NCI-H2171 (cell line): ENCODE measurements around the gene OSBPL2.

Experiments used
- DNase-seq: peaks from one replicate; lab custom pipeline; 2025; lab: John Stamatoyannopoulos, UW

Gene OSBPL2

GRCh38 chr20:62326959-62327725 is 88.8 kb downstream of the OSBPL2 start:
- DNase-seq: no peak

DNA sequence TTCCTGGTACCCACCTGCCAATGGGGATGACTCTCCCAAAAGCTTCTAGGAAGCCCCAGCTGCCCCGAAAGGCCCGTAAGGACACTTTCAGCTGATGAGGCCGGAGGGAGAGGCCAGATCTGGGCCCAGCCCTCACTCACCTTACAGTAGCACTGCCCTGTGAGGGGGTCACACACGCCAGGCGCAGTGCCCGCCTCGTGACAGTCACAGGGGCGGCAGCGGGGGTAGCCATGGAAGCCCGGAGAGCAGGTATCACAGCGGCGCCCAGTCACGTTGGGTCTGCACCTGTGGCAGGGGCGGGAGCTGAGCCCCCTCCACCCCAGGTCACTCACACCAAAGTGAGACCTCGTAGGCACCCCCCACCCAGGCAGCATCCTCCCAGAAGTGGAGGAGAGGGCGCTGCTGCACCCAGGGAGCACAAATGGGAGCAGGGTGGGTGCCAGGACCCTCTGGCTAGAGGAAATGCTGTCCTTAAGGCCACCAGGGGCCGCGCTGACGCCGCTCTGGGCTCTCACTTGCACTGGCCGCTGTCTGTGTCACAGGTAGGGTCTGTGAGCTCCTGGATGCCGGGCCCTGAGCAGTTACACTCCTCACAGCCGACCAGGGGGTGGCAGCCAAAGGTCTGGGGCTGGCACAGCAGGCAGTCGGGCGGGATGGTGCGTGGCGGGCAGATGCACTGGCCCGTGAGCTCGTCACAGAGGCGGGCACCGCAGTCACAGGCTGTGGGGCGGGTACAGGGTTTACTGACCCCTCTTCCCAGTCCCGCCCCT is 89.6 kb downstream of the OSBPL2 start:
- no peak for DNase-seq

- no peak for DNase-seq
These were observed 90.5 kb downstream of the OSBPL2 start for GRCh38 chr20:62328684-62329388.

- DNase-seq: no peak
These were observed 91.4 kb downstream of the OSBPL2 start for GRCh38 chr20:62329389-62330377.

- no peak for DNase-seq
These were observed 92.4 kb downstream of the OSBPL2 start for GRCh38 chr20:62330576-62331317.

GRCh38 chr20:62331347-62331746 is 93.0 kb downstream of the OSBPL2 start:
- no peak for DNase-seq

DNA sequence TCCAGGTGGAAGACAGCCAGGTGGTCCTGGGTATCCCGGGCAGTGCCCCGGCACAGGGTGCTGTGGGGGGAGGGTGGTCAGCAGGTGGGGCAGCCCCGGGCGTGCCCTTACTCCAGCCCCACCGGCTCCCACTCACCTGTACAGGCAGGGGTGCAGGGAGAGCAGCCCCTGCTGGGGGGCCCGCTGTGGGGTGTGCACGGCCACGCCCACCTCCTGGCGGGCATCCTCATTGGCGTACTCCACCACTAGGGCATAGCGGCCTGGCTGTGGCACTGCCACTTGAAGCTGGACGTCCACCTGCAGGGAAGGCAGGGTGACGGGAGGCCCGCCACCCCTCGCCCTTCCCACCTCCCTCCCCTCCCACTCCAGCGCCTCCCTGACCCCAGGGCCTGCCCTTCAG is 94.1 kb downstream of the OSBPL2 start:
- no peak for DNase-seq

DNA sequence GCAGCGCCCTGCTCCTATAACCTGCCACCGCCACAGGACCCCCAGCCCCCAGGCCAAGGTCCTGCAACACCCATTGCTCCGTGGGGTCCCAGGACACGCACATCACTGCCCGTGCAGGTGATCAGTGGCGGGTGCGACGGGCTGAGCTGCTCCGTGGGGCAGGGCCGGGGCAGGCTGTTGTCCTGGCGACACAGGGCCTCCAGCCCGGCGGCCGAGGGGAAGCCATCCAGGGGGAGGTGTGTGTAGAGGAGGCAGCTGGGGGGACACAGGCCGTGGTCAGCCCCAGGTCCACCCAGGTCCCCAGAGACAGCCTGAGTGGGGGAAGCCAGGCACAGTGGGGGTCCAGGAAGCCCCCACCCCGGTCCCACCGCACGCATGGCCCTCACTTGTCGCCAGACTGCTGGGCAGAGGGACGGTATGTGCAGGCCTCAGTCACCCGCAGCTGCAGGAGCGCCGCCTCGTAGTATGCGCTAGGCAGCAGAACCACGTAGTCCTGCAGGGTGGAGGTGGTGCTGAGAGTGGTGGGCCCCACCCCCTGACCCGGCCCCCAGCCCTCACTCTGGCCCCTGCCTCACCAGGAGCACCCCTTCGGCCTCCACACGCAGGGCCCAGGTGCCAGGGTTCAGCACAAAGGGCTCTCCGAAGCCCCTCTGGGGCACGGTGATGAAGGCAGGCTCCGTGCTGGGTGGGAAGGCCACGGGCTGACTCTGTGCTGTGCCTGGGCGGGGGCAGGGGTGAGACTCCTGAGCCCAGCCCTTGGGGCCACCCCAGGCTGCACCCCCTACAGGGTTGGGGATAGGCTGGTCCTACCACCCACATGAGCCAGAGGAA is 94.9 kb downstream of the OSBPL2 start:
- DNase-seq: no peak

- DNase-seq: no peak
These were observed 95.7 kb downstream of the OSBPL2 start for GRCh38 chr20:62333820-62334595.

DNA sequence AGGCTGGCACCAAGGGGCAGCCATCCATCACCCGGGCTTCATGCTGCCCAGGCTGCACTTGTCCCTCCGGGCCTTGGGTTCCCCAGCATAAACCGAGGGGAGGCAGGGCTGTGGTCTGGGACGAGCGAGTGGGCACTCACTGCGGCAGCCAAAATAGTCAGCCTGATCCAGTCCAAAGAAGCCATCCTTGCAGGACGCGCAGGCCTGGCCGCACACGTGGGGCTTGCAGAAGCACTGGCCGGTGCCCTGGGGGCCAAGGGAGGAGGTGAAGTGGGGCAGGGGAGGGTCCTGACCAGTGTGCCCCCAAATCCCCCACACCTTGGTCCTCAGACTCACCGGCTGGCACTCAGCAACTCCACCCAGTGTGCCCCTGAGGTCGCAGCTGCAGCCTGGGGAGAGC is 96.6 kb downstream of the OSBPL2 start:
- DNase-seq: no peak

DNA sequence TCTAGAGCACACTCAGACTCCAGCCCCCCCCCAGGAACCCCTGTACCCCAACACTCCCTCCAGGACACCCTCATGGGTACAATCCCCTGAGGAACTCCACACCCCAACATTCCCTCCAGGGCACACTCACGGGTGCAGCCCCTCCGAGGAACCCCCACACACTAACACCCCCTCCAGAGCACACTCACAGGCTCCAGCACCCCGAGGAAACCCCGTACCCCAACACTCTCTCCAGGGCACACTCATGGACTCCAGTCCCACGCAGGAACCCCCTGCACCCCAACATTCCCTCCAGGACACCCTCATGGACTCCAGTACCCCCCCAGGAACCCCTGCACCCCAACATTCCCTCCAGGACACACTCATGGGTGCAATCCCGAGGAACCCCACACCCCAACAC is 97.2 kb downstream of the OSBPL2 start:
- no peak for DNase-seq

- no peak for DNase-seq
These were observed 98.0 kb downstream of the OSBPL2 start for GRCh38 chr20:62336329-62336728.

DNA sequence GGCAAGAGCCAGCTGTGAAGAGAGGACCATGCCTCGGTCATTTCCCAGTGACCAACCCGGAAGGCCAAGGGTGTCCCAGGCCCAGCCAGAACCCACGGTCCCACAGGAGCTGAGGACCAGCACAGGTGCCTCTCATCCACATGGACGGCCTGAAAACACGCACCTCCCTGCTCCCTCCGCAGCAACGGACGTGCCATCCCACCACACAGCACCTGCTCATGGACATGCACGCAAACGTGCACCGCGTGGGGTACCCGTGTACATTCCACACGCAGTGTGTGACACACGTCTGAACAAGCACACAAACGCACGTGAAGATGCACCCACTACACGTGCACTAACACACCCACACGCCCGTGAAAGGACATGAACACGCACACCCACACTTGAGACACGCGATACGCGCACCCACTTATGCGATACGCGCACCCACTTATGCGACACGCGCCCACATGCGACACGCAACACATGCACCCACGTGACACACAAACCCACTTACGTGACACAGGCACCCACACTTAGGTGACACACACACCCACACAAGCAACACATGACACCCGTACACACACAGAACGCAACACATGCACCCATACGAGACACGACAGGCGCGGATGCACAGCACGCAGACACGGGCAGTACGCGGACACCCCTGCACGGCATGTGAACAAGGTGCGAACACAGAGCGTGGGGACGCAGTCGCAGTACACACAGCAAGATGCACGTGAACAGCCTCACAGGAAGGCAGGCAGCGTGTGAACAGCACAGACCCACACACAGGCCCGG is 98.6 kb downstream of the OSBPL2 start:
- DNase-seq: no peak

GRCh38 chr20:62337558-62338293 is 99.4 kb downstream of the OSBPL2 start:
- no peak for DNase-seq

- no peak for DNase-seq
These were observed 99.9 kb downstream of the OSBPL2 start for GRCh38 chr20:62338294-62338620.

DNA sequence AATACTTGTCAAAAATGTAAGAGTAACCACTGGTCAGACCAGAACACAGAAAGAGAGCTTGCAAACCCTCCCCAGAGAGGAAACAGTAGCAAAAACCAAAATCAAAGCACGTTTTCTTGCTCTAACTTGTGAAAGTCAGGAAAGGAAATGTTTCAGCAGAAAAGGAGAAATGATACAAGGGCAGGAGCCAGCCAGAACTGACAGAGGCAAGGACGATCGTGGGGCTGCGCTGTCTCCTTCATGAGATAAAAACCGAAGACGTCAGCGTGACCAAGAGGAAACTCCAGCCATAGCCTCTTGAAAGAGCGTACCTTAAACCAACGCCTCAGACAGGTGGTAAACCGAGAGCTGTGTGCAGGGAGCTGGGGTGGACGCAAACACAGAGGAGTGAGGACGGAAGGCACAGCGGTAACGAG is 101.3 kb downstream of the OSBPL2 start:
- no peak for DNase-seq

DNA sequence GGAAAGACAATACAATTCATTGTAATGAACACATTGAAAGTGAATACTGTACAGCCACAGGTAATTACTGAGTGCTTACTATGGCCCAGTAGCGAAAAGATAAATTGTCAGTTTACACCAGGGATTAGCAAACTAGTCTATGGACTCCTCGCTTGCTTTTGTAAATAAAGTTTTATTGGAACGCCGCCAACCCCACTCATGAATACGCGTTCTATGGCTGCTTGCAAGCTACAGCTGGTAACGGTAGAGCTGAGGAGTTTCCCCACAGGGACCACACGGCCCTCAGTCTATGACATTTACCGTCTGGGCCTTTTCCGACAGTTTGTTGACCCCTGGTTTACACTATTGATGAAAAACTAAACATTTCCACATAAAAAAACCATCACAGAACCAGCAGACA is 104.6 kb downstream of the OSBPL2 start:
- no peak for DNase-seq

DNA sequence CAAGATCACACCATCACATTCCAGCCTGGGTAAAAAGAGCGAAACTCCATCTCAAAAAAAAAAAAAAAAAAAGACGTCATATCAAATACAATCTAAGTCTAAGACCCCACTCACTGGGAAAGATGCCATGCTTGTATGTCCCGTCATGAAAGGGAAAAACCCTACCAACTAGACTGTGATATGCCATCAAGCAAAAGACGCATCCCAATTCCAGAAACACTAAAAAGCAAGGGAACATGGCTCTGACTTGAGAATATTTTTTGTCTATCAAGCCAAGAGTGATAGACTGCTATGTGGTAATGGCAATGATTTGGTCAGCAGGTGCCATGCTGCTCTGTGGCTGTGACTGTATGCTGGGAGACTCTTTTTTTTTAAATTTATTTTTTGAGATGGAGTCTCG is 105.8 kb downstream of the OSBPL2 start:
- DNase-seq: no peak
